Mucosa of stomach (tissue), 1 donor: ENCODE data around the gene ALPL.

Experiments used
- H3K27me3 ChIP-seq: one replicate; pipeline ENCODE4 v1.7.0; 2013; ENCODE audit warnings: mild to moderate bottlenecking, low read length; ENCODE audit not compliant: control insufficient read depth, insufficient read depth
- H3K36me3 ChIP-seq: one replicate; pipeline ENCODE4 v1.7.0; 2013; ENCODE audit warnings: low read length; ENCODE audit not compliant: control insufficient read depth, insufficient read depth
- H3K4me1 ChIP-seq: one replicate; pipeline ENCODE4 v1.7.0; 2013; ENCODE audit warnings: mild to moderate bottlenecking, low read length; ENCODE audit not compliant: control insufficient read depth, insufficient read depth
- H3K4me3 ChIP-seq: one replicate; pipeline ENCODE4 v1.7.0; 2013; ENCODE audit warnings: low read length
- H3K9ac ChIP-seq: one replicate; pipeline ENCODE4 v1.7.0; 2013; ENCODE audit warnings: mild to moderate bottlenecking, low read length, moderate library complexity
- H3K9me3 ChIP-seq: one replicate; pipeline ENCODE4 v1.7.0; 2013; ENCODE audit warnings: mild to moderate bottlenecking, low read length, moderate library complexity; ENCODE audit not compliant: control insufficient read depth
- donor health status: Pancreatic carcinoma.

Gene ALPL

DNA sequence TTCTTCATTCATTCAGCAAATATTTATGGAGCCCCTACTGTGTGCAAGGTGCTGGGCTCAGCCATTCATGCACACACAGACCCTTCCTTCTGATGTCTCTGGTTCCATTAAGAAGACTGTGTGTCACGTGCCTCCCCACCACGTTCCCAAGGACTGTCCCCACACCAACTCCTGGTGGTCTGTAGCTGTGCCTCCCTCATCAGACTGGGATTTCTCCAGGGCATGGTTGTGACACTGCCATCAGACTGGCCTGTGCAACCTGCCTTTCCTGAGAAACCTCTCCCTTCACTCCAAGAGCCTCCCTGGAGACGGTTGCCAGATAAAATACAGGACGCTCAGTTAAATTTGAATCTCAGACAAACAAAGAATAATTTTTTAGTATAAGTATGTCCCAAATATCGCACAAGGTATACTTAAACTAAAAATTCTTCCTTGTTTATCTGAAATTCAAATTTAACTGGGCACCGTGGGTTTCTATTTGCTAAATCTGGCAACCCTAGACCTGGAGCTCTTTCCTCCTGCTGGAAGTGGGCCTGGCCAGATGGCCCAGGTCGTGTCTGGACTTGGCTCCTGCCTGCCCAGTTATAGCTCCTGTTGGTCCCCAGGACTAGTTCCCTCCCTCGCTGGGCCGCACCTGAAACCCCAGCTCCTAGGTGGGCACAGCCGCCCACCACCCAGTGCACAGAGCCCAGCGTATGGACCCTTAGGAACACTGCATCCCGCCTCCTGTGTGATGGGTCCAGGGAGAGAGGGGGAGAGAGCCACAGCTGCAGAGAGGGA, 83.1 kb downstream of the ALPL start:
- Histone ChIP-seq H3K9me3 (no peaks in the 10 kb centered on the region), H3K4me3 (no peak overlapping the region), H3K9ac (no peak overlapping the region), H3K27me3 (peaks cover 18% of the 10 kb centered on the region), H3K36me3 (no peaks in the 10 kb centered on the region), H3K4me1 (peaks cover 10% of the 10 kb centered on the region)

DNA sequence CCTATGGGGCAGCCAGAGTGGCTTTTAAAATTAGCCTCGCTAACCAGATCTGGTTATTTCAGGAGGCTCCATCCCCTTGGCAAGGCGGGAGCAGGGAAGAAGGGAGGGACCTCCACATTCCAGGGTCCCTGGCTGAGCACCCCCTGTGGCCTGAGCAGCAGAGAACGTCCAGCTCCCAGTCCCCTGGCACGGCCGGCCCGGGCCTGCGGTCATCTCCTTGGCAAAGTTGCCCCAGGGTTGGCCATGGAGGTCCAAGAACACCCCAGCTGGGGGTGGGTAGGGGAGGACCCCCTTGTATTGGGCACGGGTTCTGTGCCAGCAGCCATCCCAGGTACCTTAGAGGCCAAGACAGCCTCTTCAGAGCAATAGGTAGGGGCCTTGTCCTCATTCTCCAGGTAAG, 84.0 kb downstream of the ALPL start:
- Histone ChIP-seq H3K4me1 (peaks cover 9% of the 10 kb centered on the region), H3K27me3 (peaks cover 18% of the 10 kb centered on the region), H3K9ac (no peak overlapping the region), H3K9me3 (no peaks in the 10 kb centered on the region), H3K4me3 (no peak overlapping the region), H3K36me3 (no peaks in the 10 kb centered on the region)

DNA sequence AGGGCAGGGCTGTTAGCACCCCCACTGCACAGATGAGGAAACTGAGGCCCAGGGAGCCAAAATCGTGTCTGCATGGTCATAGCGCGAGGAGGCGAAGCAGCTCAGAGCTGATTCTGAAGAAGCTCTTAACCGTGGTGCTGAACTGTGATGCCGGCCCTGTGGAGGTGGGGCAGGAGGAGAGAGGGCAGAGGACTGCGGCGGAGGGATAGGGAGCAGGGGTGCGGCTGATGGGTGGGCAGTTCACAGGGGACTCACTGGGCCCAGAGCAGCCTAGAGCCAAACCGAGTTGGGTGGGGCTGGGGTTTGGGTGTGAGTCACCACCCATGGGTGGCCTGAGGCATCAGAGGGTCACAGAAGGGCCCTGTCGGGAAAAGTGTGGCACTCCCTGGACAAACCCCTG, 85.3 kb downstream of the ALPL start:
- Histone ChIP-seq H3K9me3 (no peaks in the 10 kb centered on the region), H3K9ac (no peak overlapping the region), H3K4me3 (no peak overlapping the region), H3K4me1 (peaks cover 9% of the 10 kb centered on the region), H3K27me3 (peaks cover 18% of the 10 kb centered on the region), H3K36me3 (no peaks in the 10 kb centered on the region)

DNA sequence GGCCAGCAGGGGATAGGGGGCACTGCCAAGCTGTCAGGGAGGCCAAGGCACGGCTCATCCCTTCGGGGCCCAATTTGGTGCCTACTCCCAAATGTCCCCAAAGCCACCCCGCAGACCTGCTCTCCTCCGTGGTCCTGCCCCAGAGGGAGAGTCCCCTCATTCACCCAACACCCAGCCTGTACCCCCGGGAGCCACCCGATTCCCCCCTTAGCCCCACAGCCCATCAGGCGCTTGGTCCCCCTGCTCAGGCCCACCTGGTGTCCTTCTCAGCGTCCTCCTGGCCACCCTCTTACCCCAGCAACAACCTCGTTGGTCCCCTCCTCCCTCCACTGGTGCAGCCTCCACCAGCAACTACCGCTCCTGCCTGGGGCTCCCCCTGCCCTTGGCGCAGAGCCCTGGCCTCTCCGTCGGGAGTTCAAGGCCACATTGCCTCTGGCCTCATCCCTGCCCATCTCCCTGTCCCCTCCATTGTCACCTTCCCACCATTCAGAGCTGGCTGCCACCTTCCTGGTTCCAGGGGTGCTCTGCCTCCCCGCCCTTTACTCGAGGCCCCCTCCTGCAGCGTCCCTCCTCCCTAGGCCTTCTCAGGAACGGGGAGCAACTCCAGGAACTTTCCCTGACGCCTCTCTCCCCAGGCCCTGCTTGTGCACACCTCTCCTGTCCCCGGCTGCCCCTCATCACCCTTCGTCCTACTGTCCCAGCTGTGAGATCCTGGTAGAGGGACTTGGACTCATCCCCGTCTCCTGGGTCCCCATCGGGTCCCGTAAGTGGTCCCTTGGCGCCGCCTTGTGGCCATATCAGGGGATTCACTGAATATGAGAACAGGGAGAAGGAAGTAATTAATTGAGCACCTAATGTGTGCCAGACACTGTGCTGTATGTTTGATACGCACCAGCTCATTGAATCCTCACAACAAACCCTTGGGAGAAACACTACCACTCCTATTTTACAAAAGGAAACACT, 86.0 kb downstream of the ALPL start:
- H3K27me3 ChIP-seq: peaks cover 18% of the 10 kb centered on the region
- peaks cover 4% of the 10 kb centered on the region for H3K4me1 ChIP-seq
- H3K9ac ChIP-seq: no peak overlapping the region
- no peaks in the 10 kb centered on the region for H3K9me3 ChIP-seq
- H3K36me3 ChIP-seq: no peaks in the 10 kb centered on the region
- H3K4me3 ChIP-seq: no peak overlapping the region

DNA sequence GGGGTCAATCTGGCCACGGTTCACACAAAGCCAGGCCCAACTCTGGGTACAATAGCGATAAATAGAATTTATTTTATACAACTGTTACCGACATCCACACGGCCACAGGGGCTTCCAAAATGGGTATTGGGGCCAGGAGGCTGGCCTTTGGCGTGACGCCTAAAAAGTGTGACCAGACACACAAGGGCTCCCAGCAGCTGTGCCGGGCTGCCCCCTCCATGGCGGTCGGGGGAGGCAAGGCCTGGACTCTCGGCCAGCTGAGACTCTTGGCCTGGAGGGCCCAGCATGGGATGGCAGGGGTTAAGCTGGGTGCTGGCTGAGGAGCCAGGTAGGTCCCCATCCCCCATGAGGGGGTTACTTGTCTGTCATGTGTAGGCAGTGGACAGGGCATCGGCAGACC, 87.0 kb downstream of the ALPL start:
- H3K9me3 ChIP-seq: no peaks in the 10 kb centered on the region
- H3K4me3 ChIP-seq: no peak overlapping the region
- H3K4me1 ChIP-seq: no peaks in the 10 kb centered on the region
- H3K9ac ChIP-seq: no peak overlapping the region
- no peaks in the 10 kb centered on the region for H3K36me3 ChIP-seq
- H3K27me3 ChIP-seq: peaks cover 11% of the 10 kb centered on the region

DNA sequence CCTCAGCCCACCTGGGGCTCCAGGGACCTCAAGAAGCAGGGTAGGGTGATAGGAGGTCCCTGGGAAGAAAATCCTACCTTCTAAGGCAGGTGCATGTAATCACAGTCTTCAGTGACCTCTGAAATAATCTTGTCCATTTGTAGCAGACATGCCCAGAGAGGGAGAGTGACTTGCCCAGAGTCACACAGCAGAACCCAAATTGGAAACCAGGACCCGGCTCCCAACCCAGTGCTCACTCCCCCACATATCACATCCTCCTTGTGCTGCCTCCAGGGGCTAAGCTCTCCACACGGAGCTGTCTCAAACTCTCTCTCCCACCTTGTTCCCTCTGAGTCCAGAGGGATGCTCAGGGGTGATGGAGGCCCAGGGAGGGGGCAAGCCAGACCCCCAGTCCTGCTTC, 87.4 kb downstream of the ALPL start:
- peaks cover 7% of the 10 kb centered on the region for H3K27me3 ChIP-seq
- no peaks in the 10 kb centered on the region for H3K9me3 ChIP-seq
- no peaks in the 10 kb centered on the region for H3K4me1 ChIP-seq

DNA sequence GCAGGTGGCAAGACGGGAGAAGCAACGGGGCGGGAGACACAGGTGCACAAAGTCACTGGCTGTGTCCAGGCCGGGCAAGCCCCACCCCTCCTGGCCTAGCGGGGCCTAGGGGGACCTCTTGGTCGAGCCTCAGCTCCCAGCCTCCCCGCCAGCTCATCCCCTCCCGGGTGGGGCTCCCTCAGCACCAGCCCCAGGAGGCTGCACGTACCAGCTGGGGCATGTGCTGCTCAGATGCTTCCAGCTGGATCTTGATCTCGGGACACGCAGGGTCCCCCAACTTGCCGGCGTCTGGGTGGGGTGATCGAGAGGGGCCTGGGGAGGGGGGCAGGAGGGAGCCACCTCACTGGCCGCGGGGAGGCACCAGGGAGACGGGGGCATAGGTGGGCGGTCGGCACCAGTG, 88.5 kb downstream of the ALPL start:
- no peaks in the 10 kb centered on the region for H3K4me1 ChIP-seq
- no peaks in the 10 kb centered on the region for H3K9me3 ChIP-seq
- H3K36me3 ChIP-seq: no peaks in the 10 kb centered on the region
- no peaks in the 10 kb centered on the region for H3K27me3 ChIP-seq
- H3K9ac ChIP-seq: no peak overlapping the region
- no peak overlapping the region for H3K4me3 ChIP-seq

More for the DNA sequence above, 87.4 kb downstream of the ALPL start:
- Histone ChIP-seq H3K9ac (no peak overlapping the region), H3K4me3 (no peak overlapping the region), H3K36me3 (no peaks in the 10 kb centered on the region)

DNA sequence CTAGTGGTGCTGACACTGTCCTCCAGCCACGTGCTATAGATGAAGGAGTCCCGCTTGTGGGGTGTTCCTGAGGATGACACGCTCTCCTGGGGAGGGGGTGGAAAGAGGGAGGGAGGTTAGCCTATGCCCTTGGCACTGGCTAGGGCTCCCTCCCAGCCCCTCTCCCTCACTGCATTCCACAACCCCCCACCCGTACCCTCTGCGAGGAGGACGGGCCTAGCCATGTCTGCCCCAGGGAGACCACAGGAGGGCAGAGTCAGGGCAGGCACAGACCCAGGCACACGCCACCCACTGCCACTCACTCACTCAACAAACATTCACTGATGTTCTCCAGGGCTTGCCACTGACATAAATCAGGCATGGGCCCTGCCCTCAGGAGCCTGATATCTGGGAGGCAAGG, 89.2 kb downstream of the ALPL start:
- Histone ChIP-seq H3K36me3 (no peaks in the 10 kb centered on the region), H3K4me3 (no peak overlapping the region), H3K9ac (no peak overlapping the region), H3K4me1 (no peaks in the 10 kb centered on the region), H3K9me3 (no peaks in the 10 kb centered on the region), H3K27me3 (no peaks in the 10 kb centered on the region)

DNA sequence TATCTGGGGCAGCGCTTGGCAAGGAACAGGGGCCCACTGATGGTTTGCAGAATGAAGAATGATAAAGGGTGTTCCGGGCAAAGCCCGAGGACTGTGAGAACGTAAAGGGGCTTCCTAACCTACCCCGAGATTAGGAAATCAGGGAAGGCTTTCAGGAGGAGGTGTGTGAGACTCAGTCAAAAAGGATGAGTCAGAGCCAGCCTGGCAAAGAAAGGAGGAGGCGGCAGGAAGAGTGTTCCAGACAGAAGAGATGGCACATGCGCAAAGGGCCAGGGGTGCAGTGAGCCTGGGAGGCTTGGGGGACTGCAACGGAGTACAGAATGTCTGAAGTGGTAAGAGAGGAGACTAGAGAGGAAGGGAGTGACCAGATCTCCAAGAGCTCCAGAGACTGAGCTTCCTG, 89.7 kb downstream of the ALPL start:
- Histone ChIP-seq H3K27me3 (no peaks in the 10 kb centered on the region), H3K36me3 (no peaks in the 10 kb centered on the region), H3K9ac (no peak overlapping the region), H3K4me1 (no peaks in the 10 kb centered on the region), H3K9me3 (no peaks in the 10 kb centered on the region), H3K4me3 (no peak overlapping the region)

DNA sequence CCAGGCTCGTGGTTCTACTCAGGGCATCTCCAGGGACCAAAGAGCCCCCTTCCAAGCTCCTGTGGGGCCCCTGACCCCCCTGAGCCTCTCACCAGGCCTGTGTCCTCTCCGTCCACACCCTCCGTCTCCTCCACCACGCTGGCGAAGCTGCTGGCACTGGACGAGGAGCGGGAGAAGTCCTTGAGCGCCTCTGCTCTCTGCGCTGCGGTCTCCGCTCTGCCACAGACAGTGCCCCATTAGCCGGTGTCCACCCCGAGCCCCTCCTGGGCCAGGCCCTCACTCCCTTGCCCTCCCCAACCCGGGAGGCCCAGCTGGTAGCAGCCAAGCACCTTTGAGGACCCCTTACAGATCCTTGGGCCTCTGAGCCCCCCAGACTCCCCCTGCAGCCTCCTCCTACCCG, 90.2 kb downstream of the ALPL start:
- no peaks in the 10 kb centered on the region for H3K9me3 ChIP-seq
- no peaks in the 10 kb centered on the region for H3K4me1 ChIP-seq
- no peak overlapping the region for H3K9ac ChIP-seq
- no peaks in the 10 kb centered on the region for H3K27me3 ChIP-seq
- H3K36me3 ChIP-seq: no peaks in the 10 kb centered on the region
- H3K4me3 ChIP-seq: no peak overlapping the region

DNA sequence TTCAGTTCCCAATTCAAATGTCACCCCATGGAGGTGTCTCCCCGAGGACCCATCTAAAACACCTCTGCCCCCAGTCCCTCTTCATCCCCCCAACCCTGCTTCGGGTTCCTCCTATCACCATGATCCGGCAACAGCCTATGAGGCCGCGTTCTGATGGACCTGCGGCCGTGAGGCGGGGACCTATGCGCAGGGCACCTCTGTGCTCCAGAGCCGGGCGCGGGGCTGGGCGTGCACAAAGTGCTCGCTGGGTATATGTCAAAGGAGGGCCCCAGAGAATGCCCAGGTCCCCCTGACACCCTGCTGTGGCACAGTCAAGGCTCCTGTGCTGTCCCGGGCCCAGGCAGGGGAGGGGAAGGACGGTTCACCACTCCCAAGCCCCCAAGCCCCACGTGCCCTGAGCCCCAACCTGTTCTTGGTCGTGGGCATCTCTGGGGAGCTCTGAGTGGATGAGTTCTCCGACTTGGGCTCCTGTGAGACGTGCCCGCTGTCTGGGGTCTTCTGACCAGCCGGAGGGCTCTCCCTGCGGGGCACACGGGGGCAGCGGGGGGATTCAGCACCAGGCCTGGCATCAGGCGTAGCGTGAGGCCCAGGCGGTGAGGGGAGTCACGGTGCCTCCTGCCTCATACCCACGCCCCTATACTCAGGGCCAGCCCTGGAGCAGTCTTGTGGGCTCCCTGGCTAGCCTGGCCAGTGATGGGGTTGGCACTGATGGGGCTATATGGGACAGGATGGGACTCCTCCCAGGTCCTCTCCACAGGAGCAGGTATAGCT, 92.2 kb downstream of the ALPL start:
- Histone ChIP-seq H3K9me3 (no peaks in the 10 kb centered on the region), H3K4me1 (no peaks in the 10 kb centered on the region), H3K4me3 (no peak overlapping the region), H3K27me3 (no peaks in the 10 kb centered on the region), H3K9ac (no peak overlapping the region), H3K36me3 (no peaks in the 10 kb centered on the region)
